ENCODE data around the gene MIPEP.

The MIPEP gene

GRCh38 chr13:23858546-23858945 lies 30.7 kb downstream of the MIPEP start:
- Histone ChIP-seq H3K27ac (replicated peaks) (no peak overlapping the region), H3K27me3 (ENCODE audit: insufficient read depth, poor library complexity, severe bottlenecking) (no peaks in the 10 kb centered on the region), H3K4me3 (replicated peaks; ENCODE audit: insufficient read depth, low read length) (no peak overlapping the region)
- TF ChIP-seq POLR2AphosphoS5 (IDR thresholded peaks at IDR 0.05; ENCODE audit: low read depth): no peak
- TF ChIP-seq, protein P1, sequence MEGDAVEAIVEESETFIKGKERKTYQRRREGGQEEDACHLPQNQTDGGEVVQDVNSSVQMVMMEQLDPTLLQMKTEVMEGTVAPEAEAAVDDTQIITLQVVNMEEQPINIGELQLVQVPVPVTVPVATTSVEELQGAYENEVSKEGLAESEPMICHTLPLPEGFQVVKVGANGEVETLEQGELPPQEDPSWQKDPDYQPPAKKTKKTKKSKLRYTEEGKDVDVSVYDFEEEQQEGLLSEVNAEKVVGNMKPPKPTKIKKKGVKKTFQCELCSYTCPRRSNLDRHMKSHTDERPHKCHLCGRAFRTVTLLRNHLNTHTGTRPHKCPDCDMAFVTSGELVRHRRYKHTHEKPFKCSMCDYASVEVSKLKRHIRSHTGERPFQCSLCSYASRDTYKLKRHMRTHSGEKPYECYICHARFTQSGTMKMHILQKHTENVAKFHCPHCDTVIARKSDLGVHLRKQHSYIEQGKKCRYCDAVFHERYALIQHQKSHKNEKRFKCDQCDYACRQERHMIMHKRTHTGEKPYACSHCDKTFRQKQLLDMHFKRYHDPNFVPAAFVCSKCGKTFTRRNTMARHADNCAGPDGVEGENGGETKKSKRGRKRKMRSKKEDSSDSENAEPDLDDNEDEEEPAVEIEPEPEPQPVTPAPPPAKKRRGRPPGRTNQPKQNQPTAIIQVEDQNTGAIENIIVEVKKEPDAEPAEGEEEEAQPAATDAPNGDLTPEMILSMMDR (IDR thresholded peaks at IDR 0.05; ENCODE audit: insufficient read depth, low read length): no peak
- TF ChIP-seq, protein P2, sequence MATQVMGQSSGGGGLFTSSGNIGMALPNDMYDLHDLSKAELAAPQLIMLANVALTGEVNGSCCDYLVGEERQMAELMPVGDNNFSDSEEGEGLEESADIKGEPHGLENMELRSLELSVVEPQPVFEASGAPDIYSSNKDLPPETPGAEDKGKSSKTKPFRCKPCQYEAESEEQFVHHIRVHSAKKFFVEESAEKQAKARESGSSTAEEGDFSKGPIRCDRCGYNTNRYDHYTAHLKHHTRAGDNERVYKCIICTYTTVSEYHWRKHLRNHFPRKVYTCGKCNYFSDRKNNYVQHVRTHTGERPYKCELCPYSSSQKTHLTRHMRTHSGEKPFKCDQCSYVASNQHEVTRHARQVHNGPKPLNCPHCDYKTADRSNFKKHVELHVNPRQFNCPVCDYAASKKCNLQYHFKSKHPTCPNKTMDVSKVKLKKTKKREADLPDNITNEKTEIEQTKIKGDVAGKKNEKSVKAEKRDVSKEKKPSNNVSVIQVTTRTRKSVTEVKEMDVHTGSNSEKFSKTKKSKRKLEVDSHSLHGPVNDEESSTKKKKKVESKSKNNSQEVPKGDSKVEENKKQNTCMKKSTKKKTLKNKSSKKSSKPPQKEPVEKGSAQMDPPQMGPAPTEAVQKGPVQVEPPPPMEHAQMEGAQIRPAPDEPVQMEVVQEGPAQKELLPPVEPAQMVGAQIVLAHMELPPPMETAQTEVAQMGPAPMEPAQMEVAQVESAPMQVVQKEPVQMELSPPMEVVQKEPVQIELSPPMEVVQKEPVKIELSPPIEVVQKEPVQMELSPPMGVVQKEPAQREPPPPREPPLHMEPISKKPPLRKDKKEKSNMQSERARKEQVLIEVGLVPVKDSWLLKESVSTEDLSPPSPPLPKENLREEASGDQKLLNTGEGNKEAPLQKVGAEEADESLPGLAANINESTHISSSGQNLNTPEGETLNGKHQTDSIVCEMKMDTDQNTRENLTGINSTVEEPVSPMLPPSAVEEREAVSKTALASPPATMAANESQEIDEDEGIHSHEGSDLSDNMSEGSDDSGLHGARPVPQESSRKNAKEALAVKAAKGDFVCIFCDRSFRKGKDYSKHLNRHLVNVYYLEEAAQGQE (IDR thresholded peaks at IDR 0.05; ENCODE audit: insufficient replicate concordance, low read depth): no peak
- no peak for TF ChIP-seq GABPA (IDR thresholded peaks at IDR 0.05; ENCODE audit: low read depth)
- TF ChIP-seq SPI1 (IDR thresholded peaks at IDR 0.05; ENCODE audit: borderline replicate concordance, low read depth): no peak
- no peak for DNase-seq (ENCODE audit: low read depth in 1 of 2, low spot score in 1 of 2)

DNA sequence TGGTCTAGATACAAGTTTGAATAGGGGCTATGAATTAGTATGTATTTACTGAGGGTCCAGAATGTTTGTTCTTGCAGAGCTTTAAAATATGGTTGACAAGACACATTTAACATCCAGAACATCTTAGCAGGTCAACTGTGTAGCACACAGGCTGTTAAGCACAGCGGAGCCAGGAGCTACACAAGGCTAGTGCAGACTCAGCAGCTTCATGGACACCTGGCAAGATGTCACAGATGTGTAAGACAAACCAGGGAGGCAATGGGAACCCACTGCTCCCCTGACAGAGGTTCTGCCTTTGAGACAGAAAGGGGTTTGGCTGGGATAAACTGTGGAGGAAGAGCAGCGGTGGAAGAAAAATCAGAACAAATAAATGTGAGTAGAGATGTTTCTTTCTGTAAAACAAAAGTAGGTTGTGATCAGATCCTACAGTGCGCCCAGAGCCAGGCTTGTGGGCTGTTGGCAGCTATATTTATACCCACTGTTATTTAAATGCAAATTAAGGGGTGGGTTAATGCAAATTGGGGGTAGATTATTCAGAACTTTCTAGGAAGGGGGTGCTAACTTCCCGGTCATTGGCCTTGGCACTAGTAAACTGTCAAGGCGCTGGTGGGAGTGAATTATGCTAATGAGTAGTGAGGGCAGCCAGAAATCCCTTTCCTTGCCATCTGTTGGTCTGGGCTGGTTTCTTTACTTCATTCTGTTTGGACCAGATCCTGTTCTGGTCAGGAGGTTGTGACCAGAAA lies 33.0 kb downstream of the MIPEP start:
- no peak overlapping the region for H3K27ac ChIP-seq (replicated peaks)
- H3K4me3 ChIP-seq (replicated peaks; ENCODE audit: insufficient read depth, low read length): no peak overlapping the region
- TF ChIP-seq, protein P2 (IDR thresholded peaks at IDR 0.05; ENCODE audit: insufficient replicate concordance, low read depth): no peak
- no peak for TF ChIP-seq GABPA (IDR thresholded peaks at IDR 0.05; ENCODE audit: low read depth)
- no peaks in the 10 kb centered on the region for H3K27me3 ChIP-seq (ENCODE audit: insufficient read depth, poor library complexity, severe bottlenecking)
- no peak for DNase-seq (ENCODE audit: low read depth in 1 of 2, low spot score in 1 of 2)

- TF ChIP-seq, protein P1 (IDR thresholded peaks at IDR 0.05; ENCODE audit: insufficient read depth, low read length): no peak
- TF ChIP-seq GABPA (IDR thresholded peaks at IDR 0.05; ENCODE audit: low read depth) (no peak), SPI1 (IDR thresholded peaks at IDR 0.05; ENCODE audit: borderline replicate concordance, low read depth) (no peak), POLR2AphosphoS5 (IDR thresholded peaks at IDR 0.05; ENCODE audit: low read depth) (no peak)
- TF ChIP-seq, protein P2 (IDR thresholded peaks at IDR 0.05; ENCODE audit: insufficient replicate concordance, low read depth): no peak
- H3K27ac ChIP-seq (replicated peaks): no peak overlapping the region
- no peak for DNase-seq (ENCODE audit: low read depth in 1 of 2, low spot score in 1 of 2)
- H3K4me3 ChIP-seq (replicated peaks; ENCODE audit: insufficient read depth, low read length): no peak overlapping the region
- no peaks in the 10 kb centered on the region for H3K27me3 ChIP-seq (ENCODE audit: insufficient read depth, poor library complexity, severe bottlenecking)
Measured at GRCh38 chr13:23855360-23855759, 33.8 kb downstream of the MIPEP start.

Measured in HL-60 (cell line).